Fibroblast of pulmonary artery (primary cell): ENCODE measurements around the gene MTREX.
"Not testable (repeated sequence)": the region's sequence is repeated elsewhere in the genome, so short reads cannot be mapped to it uniquely, and the experiment has no call there.

Source experiments
- DNase-seq: peaks from one replicate; pipeline ENCODE4 v3.0.0-alpha.2; 2010; ENCODE audit warnings: low read depth
- H3K4me3 ChIP-seq: replicated peaks from 2 replicates; pipeline ENCODE4 v1.5.1; 2011; ENCODE audit warnings: low read depth, mild to moderate bottlenecking, control low read depth, low read length, moderate library complexity
- TF ChIP-seq, protein P1 (sequence below): IDR thresholded peaks from 2 replicates; pipeline ENCODE4 v1.5.1; 2011; ENCODE audit warnings: mild to moderate bottlenecking, control low read depth, low read length, inconsistent platforms; ENCODE audit errors: missing control alignments

Gene MTREX

DNA sequence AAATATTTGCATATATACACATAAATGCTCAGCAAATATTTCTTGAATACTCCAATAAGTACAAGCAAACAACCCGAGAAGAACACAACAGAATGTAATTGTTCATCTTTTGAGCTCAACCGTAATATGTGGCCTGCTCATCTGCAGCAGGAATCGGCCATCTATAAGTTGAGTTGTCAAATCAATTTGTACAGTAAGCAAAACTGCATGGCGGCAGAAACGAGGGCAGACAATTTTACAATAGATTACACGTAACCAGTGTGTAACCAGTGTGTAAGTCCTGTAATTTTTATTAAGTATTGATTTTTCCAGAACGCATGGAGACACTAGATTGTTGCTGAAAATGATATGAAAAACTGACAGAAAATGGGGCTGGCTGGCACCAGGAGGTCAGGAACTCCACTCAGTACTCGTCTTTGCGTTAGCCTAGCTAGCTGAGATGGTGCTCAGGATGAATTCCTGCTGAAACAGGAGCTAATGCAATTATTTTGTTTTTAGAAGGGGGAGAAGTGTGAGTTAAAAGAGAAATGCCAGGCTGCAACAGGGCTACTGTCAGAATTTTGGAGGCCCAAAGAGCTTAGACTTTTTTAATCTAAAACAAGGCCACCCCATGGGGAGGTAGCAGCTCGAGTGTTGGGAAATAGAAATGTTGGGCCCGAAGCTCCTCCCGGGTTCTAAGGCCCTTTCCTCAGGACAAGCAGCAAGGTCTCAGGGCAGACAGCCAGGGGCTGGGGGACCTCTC lies 977 bp upstream of the MTREX start:
- H3K4me3 ChIP-seq, result peak overlapping the region; percentile 96
- no peak for DNase-seq
- TF ChIP-seq, protein P1, sequence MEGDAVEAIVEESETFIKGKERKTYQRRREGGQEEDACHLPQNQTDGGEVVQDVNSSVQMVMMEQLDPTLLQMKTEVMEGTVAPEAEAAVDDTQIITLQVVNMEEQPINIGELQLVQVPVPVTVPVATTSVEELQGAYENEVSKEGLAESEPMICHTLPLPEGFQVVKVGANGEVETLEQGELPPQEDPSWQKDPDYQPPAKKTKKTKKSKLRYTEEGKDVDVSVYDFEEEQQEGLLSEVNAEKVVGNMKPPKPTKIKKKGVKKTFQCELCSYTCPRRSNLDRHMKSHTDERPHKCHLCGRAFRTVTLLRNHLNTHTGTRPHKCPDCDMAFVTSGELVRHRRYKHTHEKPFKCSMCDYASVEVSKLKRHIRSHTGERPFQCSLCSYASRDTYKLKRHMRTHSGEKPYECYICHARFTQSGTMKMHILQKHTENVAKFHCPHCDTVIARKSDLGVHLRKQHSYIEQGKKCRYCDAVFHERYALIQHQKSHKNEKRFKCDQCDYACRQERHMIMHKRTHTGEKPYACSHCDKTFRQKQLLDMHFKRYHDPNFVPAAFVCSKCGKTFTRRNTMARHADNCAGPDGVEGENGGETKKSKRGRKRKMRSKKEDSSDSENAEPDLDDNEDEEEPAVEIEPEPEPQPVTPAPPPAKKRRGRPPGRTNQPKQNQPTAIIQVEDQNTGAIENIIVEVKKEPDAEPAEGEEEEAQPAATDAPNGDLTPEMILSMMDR, result no peak

DNA sequence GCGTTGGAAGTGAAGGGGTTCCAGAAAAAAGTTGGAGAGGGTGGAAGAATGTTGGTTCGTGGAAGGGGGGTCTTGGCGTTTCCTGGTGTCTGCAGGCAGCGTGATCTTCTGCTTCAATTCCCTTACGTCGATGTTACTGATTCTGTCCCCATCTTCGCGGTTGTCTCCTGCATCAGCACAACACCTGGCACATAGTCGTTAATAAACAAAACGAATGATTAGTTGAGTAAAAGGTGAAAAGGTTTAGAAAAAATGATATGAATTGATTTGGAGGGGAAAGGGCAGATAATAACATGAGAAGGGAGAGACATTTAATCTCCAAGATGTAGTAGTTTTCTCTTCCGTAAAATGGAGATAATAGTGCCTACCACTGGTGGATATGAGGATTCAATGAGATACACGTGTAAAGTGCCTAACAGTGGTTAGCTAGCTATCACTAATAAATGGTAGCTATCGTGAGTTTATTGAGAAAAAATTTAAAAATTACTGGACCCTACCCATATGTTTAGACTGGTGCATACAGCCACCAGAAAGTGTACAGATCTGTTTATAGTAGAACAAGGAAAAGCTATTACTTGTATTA lies 556 bp downstream of the MTREX start:
- peak; percentile 22 for DNase-seq
- TF ChIP-seq, protein P1, result peak; percentile 27
- H3K4me3 ChIP-seq, result peak overlapping the region; percentile 96

DNA sequence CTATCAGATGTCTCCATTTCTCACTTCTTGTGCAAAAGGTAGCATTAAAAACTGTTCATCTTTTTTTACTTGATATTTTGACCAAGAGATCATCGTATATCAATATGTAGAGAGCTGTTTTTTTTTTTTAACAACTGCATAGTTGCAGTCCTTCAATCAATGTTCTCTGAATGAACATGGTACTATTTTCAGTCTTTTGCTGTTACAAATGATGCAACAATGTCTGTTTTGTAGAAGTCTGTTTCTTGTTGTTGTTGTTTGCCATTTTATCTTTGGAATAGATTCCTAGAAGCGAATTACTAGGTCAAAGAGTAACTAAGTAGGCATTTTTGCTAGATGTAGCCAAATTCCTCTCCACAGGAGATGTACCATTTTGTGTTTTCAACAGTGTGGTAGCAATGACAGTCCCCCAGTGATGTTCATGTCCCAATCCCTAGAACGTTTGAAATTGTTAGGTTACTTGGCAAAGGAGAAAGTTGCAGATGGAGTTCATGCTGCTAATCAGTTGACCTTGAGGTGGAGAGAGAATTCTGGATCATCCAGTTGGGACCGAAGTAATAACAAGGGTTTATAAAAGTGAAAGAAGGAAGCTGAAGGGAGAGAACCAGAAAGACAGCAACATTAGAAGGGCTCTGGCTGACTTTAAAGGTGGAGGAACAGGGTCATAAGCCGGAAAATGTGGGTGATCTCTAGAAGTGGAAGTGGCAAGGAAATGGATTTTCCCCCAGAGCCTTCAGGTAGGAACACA lies 6.3 kb downstream of the MTREX start:
- no peak overlapping the region for H3K4me3 ChIP-seq
- DNase-seq, result no peak
- TF ChIP-seq, protein P1, result no peak

DNA sequence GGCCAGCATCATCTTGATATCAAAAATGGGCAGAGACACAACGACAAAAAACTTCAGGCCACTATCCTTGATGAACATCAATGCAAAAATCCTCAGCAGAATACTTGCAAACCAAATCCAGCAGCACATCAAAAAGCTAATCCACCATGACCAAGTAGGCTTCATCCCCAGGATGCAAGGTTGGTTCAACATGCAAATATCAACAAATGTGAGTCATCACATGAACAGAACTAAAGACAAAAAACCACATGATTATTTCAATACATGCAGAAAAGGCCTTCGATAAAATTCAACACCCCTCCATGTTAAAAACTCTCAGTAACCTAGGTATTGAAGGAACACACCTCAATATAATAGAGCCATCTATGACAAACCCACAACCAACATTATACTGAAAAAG lies 8.5 kb downstream of the MTREX start:
- TF ChIP-seq, protein P1, result no peak
- DNase-seq, result no peak
- H3K4me3 ChIP-seq, result no peak overlapping the region

DNA sequence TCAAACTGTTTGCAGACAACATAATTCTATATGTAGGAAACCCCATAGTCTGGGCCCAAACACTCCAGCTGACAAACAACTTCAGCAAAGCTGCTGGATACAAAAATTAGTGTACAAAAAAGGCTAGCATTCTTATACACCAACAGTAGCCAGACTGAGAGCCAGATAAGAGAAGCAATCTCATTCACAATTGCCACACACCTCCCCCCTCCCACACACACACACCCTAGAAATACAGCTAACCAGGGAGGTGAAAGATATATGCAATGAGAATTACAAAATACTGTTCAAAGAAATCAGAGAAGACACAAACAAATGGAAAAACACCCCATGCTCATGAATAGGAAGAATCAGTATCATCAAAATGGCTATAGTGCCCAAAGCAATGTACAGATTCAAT lies 9.0 kb downstream of the MTREX start:
- no peak overlapping the region for H3K4me3 ChIP-seq
- DNase-seq, result no peak

DNA sequence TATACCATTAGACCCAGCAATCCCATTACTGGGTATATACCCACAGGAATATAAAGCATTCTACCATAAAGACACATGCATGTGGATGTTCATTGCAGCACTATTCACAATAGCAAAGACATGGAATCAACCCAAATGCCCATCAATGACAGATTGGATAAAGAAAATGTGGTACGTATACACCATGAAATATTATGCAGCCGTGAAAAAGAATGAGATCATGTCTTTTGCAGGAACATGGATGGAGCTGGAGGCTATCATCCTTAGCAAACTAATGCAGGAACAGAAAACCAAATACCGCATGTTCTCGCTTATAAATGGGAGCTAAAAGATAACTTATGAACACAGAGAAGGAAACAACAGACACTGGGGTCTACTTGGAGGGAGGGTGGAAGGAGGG lies 10.4 kb downstream of the MTREX start:
- DNase-seq, H3K4me3 ChIP-seq: not testable (repeated sequence)

More for the DNA sequence above, 9.0 kb downstream of the MTREX start:
- TF ChIP-seq, protein P1, result no peak

DNA sequence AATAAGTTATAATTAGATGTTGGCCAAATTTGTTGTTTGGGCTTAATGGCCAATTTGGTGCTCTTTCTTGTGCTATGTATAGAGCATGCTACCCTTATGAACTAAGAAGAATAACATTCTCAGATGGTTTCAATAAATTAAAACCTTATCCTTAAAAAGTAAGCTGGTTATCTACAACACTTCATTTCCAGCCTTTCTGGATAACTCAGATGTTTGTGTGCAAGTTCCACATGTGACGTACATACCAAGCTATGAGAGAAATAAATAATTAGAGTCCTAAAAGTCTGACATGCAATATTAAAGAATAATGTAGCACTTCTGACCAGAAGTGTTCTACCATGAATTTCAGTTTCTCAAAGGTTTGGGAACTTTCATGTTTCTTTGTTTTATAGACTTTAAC lies 11.7 kb downstream of the MTREX start:
- H3K4me3 ChIP-seq, result no peak overlapping the region
- DNase-seq, result no peak
- TF ChIP-seq, protein P1, result no peak
